Keratinocyte (primary cell): Measurements from ENCODE around the gene DMD.

Experiments
- EZH2 ChIP-seq: IDR thresholded peaks from one replicate; pipeline ENCODE4 v1.6.1; 2012; ENCODE audit warnings: inconsistent platforms, mild to moderate bottlenecking, low read length, moderate library complexity
- TF ChIP-seq, protein P1 (sequence below), 3 experiments: IDR thresholded peaks in 1 of 3; conservative IDR thresholded peaks in 1 of 3; optimal IDR thresholded peaks in 1 of 3; 2 replicates in 2 of 3; 3 replicates in 1 of 3; pipeline versions ENCODE3 to v1.5.1; 2011; ENCODE audit warnings: low read length in 3 of 3, mild to moderate bottlenecking in 3 of 3, moderate library complexity in 2 of 3, control low read depth in 1 of 3, inconsistent platforms in 1 of 3; ENCODE audit not compliant: insufficient read depth in 2 of 3; ENCODE audit errors: extremely low read depth in 1 of 3

DNA sequence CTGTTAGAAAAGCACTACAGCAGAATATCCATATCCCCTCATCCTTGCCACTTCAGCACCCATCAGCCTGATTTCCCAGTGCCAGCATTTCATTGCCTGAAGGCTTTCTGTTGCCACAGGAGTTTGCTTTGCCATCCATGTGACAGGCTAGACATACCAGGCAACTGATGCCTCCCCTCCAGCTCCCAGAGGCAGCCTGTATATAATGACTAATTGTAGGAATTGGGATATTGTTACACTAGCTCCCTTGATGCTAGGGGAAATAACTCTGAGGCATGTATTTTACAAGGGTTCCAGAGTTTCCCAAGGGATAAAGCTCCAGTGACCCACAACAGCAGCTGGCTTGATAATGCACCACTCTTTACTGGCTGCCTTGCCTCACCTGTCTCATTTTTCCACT, 1531.5 kb downstream of the DMD start:
- TF ChIP-seq, protein P1, sequence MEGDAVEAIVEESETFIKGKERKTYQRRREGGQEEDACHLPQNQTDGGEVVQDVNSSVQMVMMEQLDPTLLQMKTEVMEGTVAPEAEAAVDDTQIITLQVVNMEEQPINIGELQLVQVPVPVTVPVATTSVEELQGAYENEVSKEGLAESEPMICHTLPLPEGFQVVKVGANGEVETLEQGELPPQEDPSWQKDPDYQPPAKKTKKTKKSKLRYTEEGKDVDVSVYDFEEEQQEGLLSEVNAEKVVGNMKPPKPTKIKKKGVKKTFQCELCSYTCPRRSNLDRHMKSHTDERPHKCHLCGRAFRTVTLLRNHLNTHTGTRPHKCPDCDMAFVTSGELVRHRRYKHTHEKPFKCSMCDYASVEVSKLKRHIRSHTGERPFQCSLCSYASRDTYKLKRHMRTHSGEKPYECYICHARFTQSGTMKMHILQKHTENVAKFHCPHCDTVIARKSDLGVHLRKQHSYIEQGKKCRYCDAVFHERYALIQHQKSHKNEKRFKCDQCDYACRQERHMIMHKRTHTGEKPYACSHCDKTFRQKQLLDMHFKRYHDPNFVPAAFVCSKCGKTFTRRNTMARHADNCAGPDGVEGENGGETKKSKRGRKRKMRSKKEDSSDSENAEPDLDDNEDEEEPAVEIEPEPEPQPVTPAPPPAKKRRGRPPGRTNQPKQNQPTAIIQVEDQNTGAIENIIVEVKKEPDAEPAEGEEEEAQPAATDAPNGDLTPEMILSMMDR (optimal IDR thresholded peaks at IDR 0.05 in 1 of 3, IDR thresholded peaks at IDR 0.05 in 1 of 3, conservative IDR thresholded peaks at IDR 0.05 in 1 of 3; ENCODE audit: extremely low read depth in 1 of 3, insufficient read depth in 2 of 3, low read length in 3 of 3): no peak
- no peak for TF ChIP-seq EZH2
